Kasumi-1 (cell line): ENCODE measurements around the gene NPR1.
"Not testable (repeated sequence)": the region's sequence is repeated elsewhere in the genome, so short reads cannot be mapped to it uniquely, and the experiment has no call there.

Experiments
- DNase-seq, 2 experiments: peaks; one replicate each; lab custom pipeline; 2025; lab: John Stamatoyannopoulos, UW

NPR1 gene

DNA sequence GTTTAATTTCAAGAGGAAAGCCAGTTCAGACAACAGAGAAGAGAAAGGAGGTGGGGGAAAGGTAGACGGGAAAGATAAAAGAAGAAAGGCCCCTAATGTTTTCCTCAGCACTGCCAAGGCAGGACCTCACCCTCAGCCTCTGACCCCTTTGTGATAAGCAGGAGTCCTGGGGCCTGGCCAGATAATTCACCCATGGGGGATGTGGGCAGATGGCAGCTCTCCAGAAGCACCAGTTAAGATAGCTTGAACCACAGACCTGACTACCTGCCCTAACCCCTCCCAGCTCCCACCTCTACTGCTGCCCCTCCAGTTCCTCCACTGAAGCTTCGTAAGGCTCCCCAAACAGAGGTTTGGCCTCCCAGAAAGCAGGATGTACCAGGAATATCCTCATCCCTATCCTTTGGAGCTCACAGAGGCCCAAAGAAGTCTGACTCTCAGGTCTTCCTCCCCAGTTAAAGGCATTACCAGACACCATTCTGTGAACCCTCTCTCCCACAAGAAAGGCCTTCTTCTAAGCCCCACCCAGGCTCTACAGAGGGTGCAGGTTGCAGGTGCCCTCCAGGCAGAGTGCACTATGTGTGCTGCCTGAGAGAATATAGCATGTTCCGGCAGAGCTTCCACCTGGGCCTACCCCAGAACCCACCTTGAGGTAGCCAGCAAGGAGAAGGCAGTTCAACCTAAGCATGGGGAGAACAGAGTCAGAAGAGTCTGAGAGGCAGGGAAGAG, 29.2 kb upstream of the NPR1 start:
- no peak for DNase-seq

- no peak for DNase-seq
Observed at GRCh38 chr1:153649863-153650235, 28.6 kb upstream of the NPR1 start.

DNA sequence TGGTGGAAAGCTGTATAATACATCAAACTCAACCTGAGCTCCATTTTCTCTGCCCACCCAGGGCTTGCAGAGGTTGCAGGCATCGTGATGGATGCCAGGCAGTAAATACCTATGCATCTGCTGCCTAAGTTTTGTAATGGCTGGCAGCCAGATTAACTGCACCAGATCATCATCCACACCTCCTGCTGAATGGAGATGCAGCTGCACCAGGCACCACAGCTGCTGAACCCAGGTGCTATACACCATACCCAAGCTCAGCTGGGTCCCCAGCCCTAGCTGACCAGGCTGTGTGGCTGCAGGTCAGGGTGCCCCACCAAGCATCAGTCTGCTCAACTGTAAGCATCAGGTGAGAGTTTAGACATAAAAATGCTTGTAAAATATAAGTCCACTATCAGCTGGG, 26.7 kb upstream of the NPR1 start:
- no peak for DNase-seq

GRCh38 chr1:153652805-153653500, 25.5 kb upstream of the NPR1 start:
- no peak for DNase-seq

DNA sequence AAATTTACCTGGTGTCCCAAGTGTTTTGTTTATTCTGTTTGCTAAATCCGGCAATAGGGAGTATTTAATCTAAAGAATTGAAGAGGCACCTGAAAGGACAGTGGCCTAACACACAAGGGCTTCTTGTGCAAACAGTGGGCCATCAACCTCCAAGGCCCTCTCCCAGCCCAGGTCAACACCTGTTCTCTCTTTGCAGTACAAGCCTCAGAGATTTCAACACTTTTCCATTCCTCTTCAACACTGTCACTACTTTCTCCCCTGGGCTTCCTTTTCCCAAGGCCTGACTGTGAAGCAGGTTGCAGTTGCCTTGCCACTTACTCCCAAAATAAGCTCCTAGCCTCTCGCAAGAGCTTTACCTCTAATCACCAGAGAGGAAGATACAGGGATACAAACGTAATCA, 23.2 kb upstream of the NPR1 start:
- no peak for DNase-seq

DNA sequence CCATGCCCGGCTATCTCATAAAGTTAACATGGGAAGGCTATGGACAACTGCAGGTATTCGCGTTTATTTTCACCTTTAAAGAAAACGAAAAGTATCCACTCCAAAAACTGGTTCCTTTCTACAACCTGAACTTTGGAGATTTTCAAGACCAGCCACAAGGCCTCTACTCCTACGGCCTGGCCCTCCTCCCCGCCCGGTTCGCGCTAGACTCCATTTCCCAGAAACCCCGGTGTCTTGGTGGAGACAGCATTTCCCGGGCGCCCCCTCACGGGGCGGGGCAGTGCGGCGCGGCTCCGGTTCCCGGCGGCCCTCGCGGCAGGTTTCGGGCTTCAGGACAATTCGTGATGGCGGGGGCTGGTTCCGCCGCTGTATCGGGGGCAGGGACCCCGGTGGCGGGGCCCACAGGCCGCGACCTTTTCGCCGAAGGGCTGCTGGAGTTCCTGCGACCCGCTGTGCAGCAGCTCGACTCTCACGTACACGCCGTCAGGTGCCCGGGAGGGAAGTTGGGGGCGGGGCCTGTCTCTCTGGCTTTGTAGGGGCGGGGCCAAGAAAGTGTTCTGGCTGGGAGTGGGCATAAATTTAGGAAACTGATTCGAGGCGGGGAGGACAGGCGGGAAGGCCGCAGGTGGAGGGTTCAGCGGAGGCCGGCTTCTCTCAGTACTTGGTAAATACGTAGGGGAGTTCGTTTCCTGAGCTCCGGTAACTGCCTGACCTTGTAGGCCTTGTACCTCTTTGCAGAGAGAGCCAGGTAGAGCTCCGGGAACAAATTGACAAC, 19.9 kb upstream of the NPR1 start, which contains the start of gene SNAPIN:
Gene SNAPIN (plus strand): TSS at position 304 of the 775 bp plus-strand sequence. CDS start 41 bp downstream, at position 345.
- peak; percentile 91 for DNase-seq

GRCh38 chr1:153659175-153659534, 19.3 kb upstream of the NPR1 start:
- no peak for DNase-seq

DNA sequence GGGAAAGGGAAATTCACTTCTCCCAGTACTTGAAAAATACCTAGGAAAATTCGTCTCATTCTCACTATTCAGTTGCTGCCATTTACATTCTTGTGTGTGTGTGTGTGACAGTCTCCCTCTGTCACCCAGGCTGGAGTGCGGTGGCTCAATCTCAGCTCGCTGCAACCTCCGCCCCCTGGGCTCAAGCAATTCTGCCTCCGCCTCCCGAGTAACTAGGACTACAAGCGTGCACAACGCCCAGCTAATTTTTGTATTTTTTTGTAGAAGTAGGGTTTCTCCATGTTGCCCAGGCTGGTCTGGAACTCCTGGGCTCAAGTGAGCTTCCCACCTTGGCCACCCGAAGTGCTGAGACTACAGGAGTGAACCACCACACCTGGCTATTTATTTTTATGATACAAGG, 18.8 kb upstream of the NPR1 start:
- DNase-seq = no peak

DNA sequence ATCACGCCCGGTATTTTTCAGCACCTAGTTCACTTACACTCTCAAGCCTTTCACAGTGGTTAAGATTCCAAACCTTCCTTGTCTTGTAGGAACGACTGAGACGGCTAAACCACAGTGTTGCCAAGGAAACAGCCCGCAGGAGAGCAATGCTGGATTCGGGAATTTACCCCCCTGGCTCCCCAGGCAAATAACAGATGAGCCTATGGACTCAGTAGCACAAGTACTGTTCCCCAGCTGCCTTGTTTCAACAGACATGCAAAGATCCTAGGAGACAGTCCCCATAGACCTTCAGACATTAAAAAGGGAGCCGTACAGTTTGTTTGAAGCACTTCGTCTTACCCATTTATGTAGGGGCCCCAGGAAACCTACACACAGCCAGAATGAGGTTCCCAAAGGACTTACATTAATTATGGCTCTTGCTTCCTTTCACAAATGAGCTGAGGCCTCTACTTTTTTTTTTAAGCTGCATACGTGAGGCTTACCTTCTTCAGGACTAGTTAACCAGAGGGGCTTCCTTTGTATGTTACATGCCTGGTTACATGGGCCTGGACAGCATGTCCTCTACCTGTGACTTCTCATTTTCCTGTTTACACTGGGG, 17.3 kb upstream of the NPR1 start:
- DNase-seq = no peak

DNA sequence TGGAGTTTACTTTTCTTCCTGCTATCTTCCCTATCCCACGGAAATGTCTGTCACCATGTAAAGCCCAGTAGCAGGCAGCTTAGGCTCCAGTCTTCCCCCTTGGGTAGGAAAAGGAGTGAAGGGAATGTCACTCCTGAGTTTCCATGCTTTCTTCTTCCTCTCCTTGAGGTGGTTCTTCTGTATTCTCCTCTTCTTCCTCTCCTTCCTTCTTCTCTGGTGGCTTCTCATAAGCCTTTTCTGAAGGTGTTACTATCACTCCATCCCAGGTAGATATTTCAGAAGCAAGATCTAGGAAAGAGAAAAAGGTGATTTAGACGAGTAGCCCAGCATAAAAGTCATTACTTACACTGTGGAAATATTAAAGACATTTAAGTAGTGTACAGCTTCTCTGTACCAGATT, 16.2 kb upstream of the NPR1 start:
- no peak for DNase-seq

DNA sequence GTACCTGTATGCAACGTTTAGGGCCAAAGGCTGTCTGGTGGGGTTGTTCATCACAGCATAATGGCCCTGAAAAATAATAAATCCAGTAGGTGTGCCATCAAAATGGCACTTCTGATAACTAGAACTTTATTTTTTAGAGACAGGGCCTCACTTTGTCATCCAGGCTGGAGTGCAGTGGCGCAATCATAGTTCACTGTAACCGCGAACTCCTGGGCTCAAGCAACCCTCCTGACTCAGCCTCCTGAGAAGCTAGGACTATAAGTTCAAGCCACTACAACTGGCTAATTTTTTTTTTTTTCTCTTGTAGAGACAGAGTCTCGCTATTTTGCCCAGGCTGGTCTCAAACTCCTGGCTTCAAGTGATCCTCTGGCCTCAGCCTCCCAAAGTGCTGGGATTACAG, 15.3 kb upstream of the NPR1 start:
- no peak for DNase-seq

DNA sequence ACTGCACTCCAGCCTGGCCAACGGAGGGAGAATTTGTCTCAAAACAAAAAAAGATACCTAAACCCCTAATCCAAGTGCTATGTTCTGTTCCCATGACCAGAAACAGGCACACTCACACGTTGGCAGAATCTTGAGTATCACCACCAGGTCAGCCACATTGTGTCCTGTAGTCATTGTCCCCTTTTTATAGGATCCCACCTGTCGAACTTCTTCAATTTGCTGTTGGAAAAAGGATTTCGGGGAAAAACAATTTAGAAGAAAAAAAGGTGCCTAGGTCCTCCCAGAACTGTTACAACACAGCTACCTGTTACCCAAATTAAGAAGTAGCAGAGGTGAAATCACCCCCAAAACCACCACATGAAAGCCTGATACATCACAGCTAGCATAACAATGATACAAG, 11.0 kb upstream of the NPR1 start:
- no peak for DNase-seq

GRCh38 chr1:153668672-153669071, 9.8 kb upstream of the NPR1 start:
- not testable (repeated sequence) for DNase-seq

DNA sequence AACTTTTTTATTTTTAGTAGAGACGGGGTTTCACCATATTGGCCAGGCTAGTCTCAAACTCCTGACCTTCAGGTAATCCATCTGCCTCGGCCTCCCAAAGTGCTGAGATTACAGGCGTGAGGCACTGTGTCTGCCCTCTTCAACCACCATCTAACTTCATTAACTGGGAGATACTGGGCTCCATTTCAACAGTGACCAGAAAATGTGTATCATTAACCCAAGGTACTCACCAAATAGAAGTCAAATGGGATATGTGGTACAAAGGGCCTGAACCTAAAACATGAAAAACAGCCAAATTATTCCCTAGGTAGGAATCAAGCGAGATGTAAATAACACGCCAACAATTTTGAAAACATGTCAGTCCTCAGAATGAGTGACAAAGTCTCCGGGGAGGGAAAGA, 8.9 kb upstream of the NPR1 start:
- no peak for DNase-seq

DNA sequence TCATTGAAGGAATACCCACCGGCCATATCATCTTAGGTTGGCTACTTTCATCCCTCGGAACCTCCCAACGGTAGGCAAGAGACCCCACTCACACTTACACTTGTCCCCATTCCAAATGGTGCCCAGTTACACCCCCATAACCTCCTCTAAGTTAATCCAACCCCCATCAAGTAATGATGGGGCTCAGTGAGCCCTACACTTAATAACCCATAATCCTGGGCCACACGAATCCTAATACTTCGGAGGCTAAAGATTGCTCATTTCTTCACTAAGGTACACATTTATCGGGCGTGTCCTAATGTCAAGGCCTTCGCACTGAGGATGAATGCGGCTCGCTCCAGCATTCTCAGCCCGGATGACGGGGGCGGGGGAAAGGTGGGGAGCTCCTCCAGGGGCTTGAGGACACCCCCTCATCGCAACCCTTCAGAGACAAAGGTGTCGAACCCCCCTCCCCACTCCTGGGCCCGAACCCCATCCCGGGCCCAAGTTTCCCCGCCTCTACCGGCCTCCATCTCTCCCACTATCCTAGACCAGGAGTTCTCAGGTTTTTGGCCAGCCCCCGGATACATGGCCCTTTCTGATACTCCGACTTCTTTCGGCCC, 8.1 kb upstream of the NPR1 start:
- no peak for DNase-seq

DNA sequence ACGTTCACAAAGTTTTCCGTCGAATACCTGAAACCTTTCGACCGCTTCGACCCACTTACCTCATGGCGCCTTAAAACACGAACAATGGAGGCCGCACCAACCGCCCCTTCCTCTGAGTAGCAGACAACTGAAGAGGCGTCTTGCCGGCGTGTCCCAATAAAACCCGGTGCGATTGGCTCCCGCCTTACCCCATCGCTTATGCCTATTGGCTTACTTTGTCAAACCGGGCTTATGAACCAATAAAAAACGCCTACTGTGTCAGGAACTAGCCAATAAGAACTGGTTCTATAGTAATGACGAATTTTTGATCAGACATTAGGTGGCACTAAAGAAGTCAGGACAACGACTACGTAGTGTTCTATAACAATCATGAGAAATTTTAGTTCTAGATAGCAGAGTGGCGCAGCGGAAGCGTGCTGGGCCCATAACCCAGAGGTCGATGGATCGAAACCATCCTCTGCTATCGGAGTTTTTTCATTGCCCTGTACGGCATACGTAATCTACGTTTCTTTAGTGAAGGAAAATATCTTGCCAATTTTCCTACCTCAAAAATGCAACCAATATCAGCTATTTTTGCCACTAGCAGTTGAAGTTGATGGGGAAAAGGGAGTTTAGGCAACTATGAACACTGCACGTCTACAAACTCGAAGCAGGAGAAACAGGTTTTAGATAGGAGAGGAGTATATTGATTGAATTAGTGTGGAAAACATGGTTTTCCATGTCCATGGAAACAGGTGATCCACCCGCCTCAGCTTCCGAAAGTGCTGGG, 7.4 kb upstream of the NPR1 start, which contains the start of gene ILF2:
Gene ILF2 (minus strand): TSS at position 135 of the 769 bp plus-strand sequence. CDS start 71 bp downstream, at position 64.
- peak; percentile 99 for DNase-seq

DNA sequence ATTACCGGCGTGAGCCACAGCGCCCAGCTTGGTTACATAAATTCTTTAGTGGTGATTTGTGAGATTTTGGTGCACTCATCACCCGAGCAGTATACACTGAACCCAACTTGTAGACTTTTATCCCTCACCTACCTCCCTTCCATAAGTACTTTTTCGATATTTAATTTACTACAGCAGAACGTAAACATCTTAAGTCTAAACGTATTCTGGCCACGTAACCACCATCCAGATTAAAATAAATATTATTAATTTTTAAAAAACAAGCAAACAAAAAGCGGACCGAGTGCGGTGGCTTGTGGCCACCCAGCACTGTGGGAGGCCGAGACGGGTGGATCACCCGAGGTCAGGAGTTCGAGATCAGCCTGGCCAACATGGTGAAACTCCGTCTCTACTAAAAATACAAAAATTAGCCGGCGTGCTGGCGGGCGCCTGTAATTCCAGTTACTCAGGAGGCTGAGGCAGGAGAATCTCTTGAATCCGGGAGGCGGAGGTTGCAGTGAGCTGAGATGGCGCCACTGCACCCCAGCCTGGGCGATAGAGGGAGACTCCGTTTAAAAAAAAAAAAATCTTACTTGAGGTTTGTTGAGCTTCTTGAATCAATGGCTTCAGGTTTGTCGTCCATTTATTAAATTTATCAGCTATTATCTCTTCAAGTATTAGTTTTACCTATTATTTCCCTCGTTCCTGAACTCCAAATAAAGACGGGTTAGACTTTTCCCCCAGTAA, 6.7 kb upstream of the NPR1 start:
- peak; percentile 57 to 58 for DNase-seq

DNA sequence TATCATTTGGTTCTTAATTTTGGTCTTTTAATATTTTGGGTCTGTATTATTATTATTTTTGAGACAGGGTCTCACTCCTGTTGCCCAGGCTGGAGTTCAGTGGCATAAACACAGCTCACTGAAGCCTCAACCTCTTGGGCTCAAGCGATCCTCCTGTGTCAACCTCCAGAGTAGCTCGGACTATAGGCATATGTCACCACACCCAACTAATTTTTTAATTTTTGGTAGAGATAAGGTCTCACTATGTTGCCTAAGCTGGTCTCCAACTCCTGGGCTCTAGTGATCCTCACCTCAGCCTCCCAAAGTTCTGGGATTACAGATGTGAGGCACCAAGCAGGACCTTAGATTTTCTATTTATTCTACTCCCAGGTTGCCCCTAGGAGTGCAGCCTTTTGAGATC, 5.0 kb upstream of the NPR1 start:
- DNase-seq = no peak

DNA sequence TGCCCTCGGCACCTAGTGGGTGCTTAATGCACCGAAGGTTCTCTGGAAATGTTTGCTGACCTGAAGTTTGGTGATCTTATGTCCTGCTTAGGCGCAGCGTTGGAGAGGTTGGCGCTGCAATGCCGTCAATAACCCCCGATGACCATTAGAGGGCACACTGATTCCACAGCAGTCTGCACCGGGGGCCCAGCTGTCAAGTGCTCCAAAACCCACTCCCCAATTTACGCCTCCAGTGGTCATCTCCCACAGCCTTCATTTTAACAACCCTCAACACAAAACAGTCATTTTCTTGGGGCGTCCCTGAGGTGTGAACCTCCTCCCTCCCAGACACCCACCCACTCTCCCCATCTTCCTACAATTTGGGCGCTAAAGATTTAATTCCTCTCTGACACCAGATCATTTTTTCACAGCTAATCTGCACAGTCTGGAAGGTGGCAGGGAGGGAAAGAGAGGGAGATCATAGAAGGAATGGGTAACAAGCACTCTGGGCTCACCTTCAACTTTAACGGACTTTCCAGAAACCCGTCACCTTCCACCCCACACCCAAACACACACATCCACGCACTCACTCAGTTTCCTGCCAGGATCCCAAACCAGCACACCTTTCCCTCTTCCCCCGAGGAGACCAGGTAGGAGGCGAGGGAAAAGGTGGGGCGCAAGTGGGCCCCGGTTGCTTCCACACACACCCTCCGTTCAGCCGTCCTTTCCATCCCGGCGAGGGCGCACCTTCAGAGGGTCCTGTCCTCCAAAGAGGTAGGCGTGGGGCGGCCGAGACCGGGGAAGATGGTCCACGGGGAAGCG, 570 bp upstream of the NPR1 start:
- peak; percentile 22 to 54 for DNase-seq
